ENCODE results near the gene ZDHHC6. TPM values are rescaled to one million over a fixed set of nuclear protein-coding genes. Genes with fewer than 3 reads are reported as not detected.
"Not testable (repeated sequence)": the region's sequence is repeated elsewhere in the genome, so short reads cannot be mapped to it uniquely, and the experiment has no call there.

Gene ZDHHC6
- total RNA-seq, 1 experiment from 2014 or later: 88.5 TPM

GRCh38 chr10:112409299-112409698 lies 37.4 kb downstream of the ZDHHC6 start (continued):
- no peak for TF ChIP-seq ZNF274 (IDR thresholded peaks at IDR 0.05; ENCODE audit: low read depth, low read length)
- no peak for TF ChIP-seq ELF1 (IDR thresholded peaks at IDR 0.05; ENCODE audit: borderline replicate concordance, low read depth)
- TF ChIP-seq EGR1 (IDR thresholded peaks at IDR 0.05; ENCODE audit: low read depth): no peak
- no peak for TF ChIP-seq CBX3 (IDR thresholded peaks at IDR 0.05; ENCODE audit: low read depth)
- no peak for TF ChIP-seq YY1 (IDR thresholded peaks at IDR 0.05; ENCODE audit: extremely low read depth, insufficient replicate concordance, low read depth, low read length)
- TF ChIP-seq TCF7L2 (IDR thresholded peaks at IDR 0.05; ENCODE audit: borderline replicate concordance, extremely low read depth, insufficient read depth, insufficient read length): no peak
- TF ChIP-seq SIN3A (IDR thresholded peaks at IDR 0.05; ENCODE audit: low read depth): no peak
- no peak for TF ChIP-seq RAD21 (IDR thresholded peaks at IDR 0.05; ENCODE audit: low read depth)

GRCh38 chr10:112407696-112408095 lies 39.0 kb downstream of the ZDHHC6 start:
- ChIA-PET CTCF (interaction anchor here (1.2 kb wide), 1 partner anchor 270 kb away, joined by 4 read pairs; no protein-coding TSS in a partner anchor), RAD21 (ENCODE audit: low non-redundant PET in 1 of 2, low total read pairs in 2 of 2, uncharacterized antibody in 2 of 2, unreplicated experiment in 2 of 2) (no interaction called here)
- intact Hi-C loops (cut with micrococcal nuclease): no loop called here

GRCh38 chr10:112406806-112407205 lies 39.9 kb downstream of the ZDHHC6 start:
- H3K9me3 ChIP-seq (ENCODE audit: control insufficient read depth in 1 of 2, insufficient read depth in 1 of 2, low read depth in 1 of 2, low read length in 2 of 2); RAD21 ChIA-PET (ENCODE audit: low non-redundant PET in 1 of 2, low total read pairs in 2 of 2, uncharacterized antibody in 2 of 2, unreplicated experiment in 2 of 2); H3K9ac ChIP-seq (ENCODE audit: low read length); H3K9me2 ChIP-seq (ENCODE audit: insufficient read depth); ATAC-seq; DNase-seq (ENCODE audit: low read depth, low spot score); H3K4me2 ChIP-seq (ENCODE audit: low read length); H3K27ac ChIP-seq (ENCODE audit: low read depth, low read length); intact Hi-C loops (cut with micrococcal nuclease); H3K27me3 ChIP-seq (ENCODE audit: insufficient read depth, low read length); BruUV-seq (replicated peaks); H3K4me3 ChIP-seq (replicated peaks in 1 of 2; ENCODE audit: low read depth in 1 of 2, low read length in 2 of 2); H3K79me2 ChIP-seq (ENCODE audit: insufficient read depth, low read length); CTCF ChIA-PET; H2AFZ ChIP-seq (ENCODE audit: low read depth, low read length, poor library complexity, severe bottlenecking); H4K20me1 ChIP-seq (ENCODE audit: insufficient read depth); POLR2A ChIA-PET: not testable (repeated sequence)
- Histone ChIP-seq H3K36me3 (ENCODE audit: control insufficient read depth in 1 of 2, insufficient read depth in 2 of 2, low read length in 2 of 2) (peaks cover 56 to 83% of the 10 kb centered on the region in 2 experiments), H3K4me1 (ENCODE audit: control insufficient read depth in 1 of 2, insufficient read depth in 2 of 2, low read length in 2 of 2) (peaks cover 37 to 76% of the 10 kb centered on the region in 2 experiments)

More at GRCh38 chr10:112407696-112408095, 39.0 kb downstream of the ZDHHC6 start:
- no peak overlapping the region for H2AFZ ChIP-seq (ENCODE audit: low read depth, low read length, poor library complexity, severe bottlenecking)
- no TSS peak for BruUV-seq (replicated peaks)
- TF ChIP-seq TCF7L2 (IDR thresholded peaks at IDR 0.05; ENCODE audit: borderline replicate concordance, extremely low read depth, insufficient read depth, insufficient read length) (no peak), RAD21 (IDR thresholded peaks at IDR 0.05; ENCODE audit: low read depth) (no peak), ZNF274 (IDR thresholded peaks at IDR 0.05; ENCODE audit: low read depth, low read length) (no peak), SIN3A (IDR thresholded peaks at IDR 0.05; ENCODE audit: low read depth) (no peak), EZH2 (IDR thresholded peaks at IDR 0.05) (no peak), JUND (IDR thresholded peaks at IDR 0.05) (no peak), CEBPB (IDR thresholded peaks at IDR 0.05; ENCODE audit: low read depth) (no peak), POLR2AphosphoS5 (IDR thresholded peaks at IDR 0.05; ENCODE audit: low read depth, low read length) (no peak), EGR1 (IDR thresholded peaks at IDR 0.05; ENCODE audit: low read depth) (no peak), ELF1 (IDR thresholded peaks at IDR 0.05; ENCODE audit: borderline replicate concordance, low read depth) (no peak), POLR2A (IDR thresholded peaks at IDR 0.05; ENCODE audit: borderline replicate concordance, extremely low read depth, insufficient read depth, insufficient read length) (no peak), SP1 (IDR thresholded peaks at IDR 0.05; ENCODE audit: low read depth) (no peak), YY1 (IDR thresholded peaks at IDR 0.05; ENCODE audit: extremely low read depth, insufficient replicate concordance, low read depth, low read length) (no peak), ZBTB33 (IDR thresholded peaks at IDR 0.05; ENCODE audit: extremely low read depth, insufficient replicate concordance, low read length) (no peak)
- DNase-seq (ENCODE audit: low read depth, low spot score): no peak
- no peaks in the 10 kb centered on the region for H3K27me3 ChIP-seq (ENCODE audit: insufficient read depth, low read length)
- ATAC-seq: no peak
- H3K9me2 ChIP-seq (ENCODE audit: insufficient read depth): no peaks in the 10 kb centered on the region
- H3K79me2 ChIP-seq (ENCODE audit: insufficient read depth, low read length): no peaks in the 10 kb centered on the region
- no peaks in the 10 kb centered on the region for H4K20me1 ChIP-seq (ENCODE audit: insufficient read depth)
- POLR2A ChIA-PET: no interaction called here
- H3K4me1 ChIP-seq (ENCODE audit: control insufficient read depth in 1 of 2, insufficient read depth in 2 of 2, low read length in 2 of 2): peaks cover 31 to 67% of the 10 kb centered on the region in 2 experiments
- H3K4me3 ChIP-seq (replicated peaks in 1 of 2; ENCODE audit: low read depth in 1 of 2, low read length in 2 of 2): no peak overlapping the region
- no peak overlapping the region for H3K27ac ChIP-seq (ENCODE audit: low read depth, low read length)
- no peak overlapping the region for H3K4me2 ChIP-seq (ENCODE audit: low read length)
- H3K9me3 ChIP-seq (ENCODE audit: control insufficient read depth in 1 of 2, insufficient read depth in 1 of 2, low read depth in 1 of 2, low read length in 2 of 2): no peaks in the 10 kb centered on the region; a peak in 1 of 4 replicates
- peaks cover 65 to 88% of the 10 kb centered on the region in 2 experiments for H3K36me3 ChIP-seq (ENCODE audit: control insufficient read depth in 1 of 2, insufficient read depth in 2 of 2, low read length in 2 of 2)
- no peak overlapping the region for H3K9ac ChIP-seq (ENCODE audit: low read length)

Measured in HCT116 (cell line).